WTC11 (cell line): Measurements from ENCODE around the gene TOMM40. TPM values are rescaled to one million over a fixed set of nuclear protein-coding genes. Genes with fewer than 3 reads are reported as not detected.

Experiments used
- ATAC-seq: fragments of 200-7000 bp; cut with Tn5 transposase; 2 replicates; pipeline ENCODE4 v1.10.0; 2021; ENCODE audit warnings: mild to moderate bottlenecking, moderate library complexity
- CTCF ChIA-PET: fragments of 300-600 bp; sonication (Branson Sonifier 250); formaldehyde crosslinking; loops from one replicate; lab custom pipeline; 2021; ENCODE audit warnings: antibody characterized with exemption; lab: Charles Lee
- POLR2A ChIA-PET: fragments of 350-600 bp; sonication (Branson Sonifier 250); formaldehyde crosslinking; loops from one replicate; lab custom pipeline; 2021; ENCODE audit warnings: antibody characterized with exemption; lab: Charles Lee
- DNase-seq: peaks from one replicate; pipeline ENCODE4 v3.0.0; 2021; ENCODE audit warnings: low spot score
- H3K27ac Mint-ChIP-seq: 2 replicates; pipeline ENCODE4 v1.8.0; 2021; ENCODE audit warnings: mixed read lengths
- H3K27me3 Mint-ChIP-seq: 2 replicates; pipeline ENCODE4 v1.8.0; 2021; ENCODE audit warnings: low read depth, mild to moderate bottlenecking, moderate library complexity, mixed read lengths
- H3K36me3 Mint-ChIP-seq: 2 replicates; pipeline ENCODE4 v1.8.0; 2021; ENCODE audit warnings: mixed read lengths
- H3K4me1 Mint-ChIP-seq: 2 replicates; pipeline ENCODE4 v1.8.0; 2022; ENCODE audit warnings: mixed read lengths
- H3K4me3 Mint-ChIP-seq: 2 replicates; pipeline ENCODE4 v1.8.0; 2021; ENCODE audit warnings: mild to moderate bottlenecking, moderate library complexity, mixed read lengths
- H3K9me3 Mint-ChIP-seq: 2 replicates; pipeline ENCODE4 v1.8.0; 2021; ENCODE audit warnings: mixed read lengths
- ARID4B ChIP-seq: sonication (generic); formaldehyde crosslinking; IDR thresholded peaks from 2 replicates; pipeline ENCODE4 v1.8.0; 2023; ENCODE audit warnings: missing genetic modification reagents, mild to moderate bottlenecking, borderline replicate concordance
- CREB1 ChIP-seq: sonication (generic); formaldehyde crosslinking; IDR thresholded peaks from 2 replicates; pipeline ENCODE4 v1.8.0; 2023; ENCODE audit warnings: mild to moderate bottlenecking, missing genetic modification reagents
- EMX1 ChIP-seq: fragments of 250-450 bp; sonication (Bioruptor Pico); IDR thresholded peaks from 2 replicates; pipeline ENCODE4 v1.8.0; 2021; ENCODE audit warnings: mild to moderate bottlenecking
- ETV6 ChIP-seq: sonication (generic); formaldehyde crosslinking; IDR thresholded peaks from 2 replicates; pipeline ENCODE4 v1.8.1; 2022; ENCODE audit warnings: mild to moderate bottlenecking, missing genetic modification reagents
- FOXK1 ChIP-seq: sonication (generic); formaldehyde crosslinking; IDR thresholded peaks from 2 replicates; pipeline ENCODE4 v1.8.0; 2022; ENCODE audit warnings: mild to moderate bottlenecking, moderate library complexity, missing genetic modification reagents
- HMGA2 ChIP-seq: fragments of 250-450 bp; sonication (Bioruptor Pico); IDR thresholded peaks from 2 replicates; pipeline ENCODE4 v1.4.0; 2021; ENCODE audit warnings: mild to moderate bottlenecking, moderate library complexity
- JAZF1 ChIP-seq: fragments of 250-450 bp; sonication (Bioruptor Pico); IDR thresholded peaks from 2 replicates; pipeline ENCODE4 v1.9.0; 2021; ENCODE audit warnings: moderate library complexity, mild to moderate bottlenecking, inconsistent platforms
- RORB ChIP-seq: fragments of 250-450 bp; sonication (Bioruptor Pico); IDR thresholded peaks from 2 replicates; pipeline ENCODE4 v1.9.0; 2021; ENCODE audit warnings: mild to moderate bottlenecking
- SP1 ChIP-seq: sonication (generic); formaldehyde crosslinking; conservative IDR thresholded peaks from 2 replicates; pipeline ENCODE4 v1.8.1; 2022; ENCODE audit warnings: missing genetic modification reagents
- USF1 ChIP-seq: sonication (generic); formaldehyde crosslinking; IDR thresholded peaks from 2 replicates; pipeline ENCODE4 v1.8.0; 2022; ENCODE audit warnings: mild to moderate bottlenecking, missing genetic modification reagents
- ZNF263 ChIP-seq: sonication (generic); formaldehyde crosslinking; IDR thresholded peaks from 2 replicates; pipeline ENCODE4 v1.8.1; 2022; ENCODE audit warnings: low read depth, mild to moderate bottlenecking, moderate library complexity, missing genetic modification reagents
- ZNF396 ChIP-seq: fragments of 250-450 bp; sonication (Bioruptor Pico); IDR thresholded peaks from 2 replicates; pipeline ENCODE4 v1.8.0; 2021; ENCODE audit warnings: mild to moderate bottlenecking, moderate library complexity, borderline replicate concordance
- ZNF423 ChIP-seq: fragments of 250-450 bp; sonication (Bioruptor Pico); IDR thresholded peaks from 2 replicates; pipeline ENCODE4 v2.1.2; 2022; ENCODE audit warnings: mild to moderate bottlenecking, moderate library complexity
- total RNA-seq: library from RNA; stranded (reverse); gene quantifications from 3 replicates; pipeline ENCODE4 v1.2.3, GENCODE V29; 2021
- TF ChIP-seq, protein P1 (sequence below): fragments of 250-450 bp; sonication (Bioruptor Pico); conservative IDR thresholded peaks from 2 replicates; pipeline ENCODE4 v1.9.0; 2021; ENCODE audit warnings: mild to moderate bottlenecking
- TF ChIP-seq, protein P2 (sequence below): sonication (generic); formaldehyde crosslinking; IDR thresholded peaks from 2 replicates; pipeline ENCODE4 v1.8.1; 2023; ENCODE audit warnings: mild to moderate bottlenecking, missing genetic modification reagents, moderate library complexity

TOMM40 gene
- total RNA-seq, 1 experiment from 2014 or later, result 221 TPM

DNA sequence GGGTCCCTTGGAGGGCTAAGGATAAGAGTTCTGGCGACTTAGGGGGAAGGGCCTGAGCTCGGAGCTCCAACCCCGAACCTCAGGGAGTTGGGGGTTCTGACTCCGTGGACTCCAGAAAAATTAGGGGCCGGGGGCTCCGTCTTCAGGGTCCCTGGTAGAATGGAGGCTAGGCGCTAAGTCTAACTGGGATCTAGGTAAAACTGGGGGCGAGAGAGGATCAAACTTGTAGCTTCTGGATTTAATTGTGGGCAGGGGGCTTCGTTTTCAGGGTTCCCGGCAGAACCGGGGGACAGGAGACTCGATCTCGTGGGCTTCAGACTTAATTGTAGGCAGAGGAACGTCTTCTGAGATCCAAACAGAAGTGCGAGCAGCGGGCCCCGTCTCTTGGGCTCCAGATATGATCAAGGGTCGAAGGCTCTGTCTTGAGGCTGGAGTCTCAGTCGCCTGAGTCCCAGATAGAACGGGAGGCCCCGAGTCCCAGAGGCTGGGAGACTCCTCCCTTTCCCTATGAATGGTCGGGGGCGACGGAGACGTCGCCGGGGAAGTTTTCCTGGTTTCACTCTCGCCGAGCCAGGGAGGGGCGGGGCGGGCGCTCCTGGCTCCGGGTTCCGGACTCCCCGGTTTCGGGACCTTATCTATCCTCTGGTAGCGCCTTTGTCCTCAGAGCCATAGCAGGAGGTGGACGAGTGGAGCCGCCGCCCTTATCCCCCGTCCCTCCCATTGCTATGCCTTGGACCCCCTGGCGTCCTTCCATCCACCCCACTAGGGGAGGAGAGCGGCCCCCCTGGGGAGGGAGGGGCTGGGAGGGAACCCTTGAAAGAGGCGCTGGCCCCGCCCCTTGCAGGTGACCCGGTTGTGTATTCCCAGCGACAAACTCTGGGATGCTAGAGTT, 43.7 kb upstream of the TOMM40 start:
- Mint-ChIP-seq H3K36me3 (no peaks in the 10 kb centered on the region), H3K4me1 (peaks cover 31% of the 10 kb centered on the region), H3K4me3 (peak overlapping the region; percentile 97), H3K9me3 (no peaks in the 10 kb centered on the region)
- CTCF ChIA-PET, result interaction anchor here (0.8 to 2.4 kb wide), 9 partner anchors 57 to 276 kb away, joined by 3 to 26 read pairs (median 5); no protein-coding TSS in a partner anchor
- TF ChIP-seq SP1 (CRISPR knock-in tag) (0 out of 2 replicates have a peak, but pooled peaks have one; percentile 27), CREB1 (CRISPR knock-in tag) (no peak), ZNF263 (CRISPR knock-in tag) (no peak), ETV6 (CRISPR knock-in tag) (peak; percentile 15; the same call in 1 of the 2 replicates), ZNF396 (CRISPR knock-in tag) (no peak), USF1 (CRISPR knock-in tag) (peak; percentile 16; the same call in 1 of the 2 replicates), FOXK1 (peak; percentile 33; the same call in 1 of the 2 replicates), ARID4B (CRISPR knock-in tag) (0 out of 2 replicates have a peak, but pooled peaks have one; percentile 14), HMGA2 (CRISPR knock-in tag) (no peak), ZNF423 (CRISPR knock-in tag) (peak; percentile 89), EMX1 (CRISPR knock-in tag) (no peak)
- TF ChIP-seq, protein P1, sequence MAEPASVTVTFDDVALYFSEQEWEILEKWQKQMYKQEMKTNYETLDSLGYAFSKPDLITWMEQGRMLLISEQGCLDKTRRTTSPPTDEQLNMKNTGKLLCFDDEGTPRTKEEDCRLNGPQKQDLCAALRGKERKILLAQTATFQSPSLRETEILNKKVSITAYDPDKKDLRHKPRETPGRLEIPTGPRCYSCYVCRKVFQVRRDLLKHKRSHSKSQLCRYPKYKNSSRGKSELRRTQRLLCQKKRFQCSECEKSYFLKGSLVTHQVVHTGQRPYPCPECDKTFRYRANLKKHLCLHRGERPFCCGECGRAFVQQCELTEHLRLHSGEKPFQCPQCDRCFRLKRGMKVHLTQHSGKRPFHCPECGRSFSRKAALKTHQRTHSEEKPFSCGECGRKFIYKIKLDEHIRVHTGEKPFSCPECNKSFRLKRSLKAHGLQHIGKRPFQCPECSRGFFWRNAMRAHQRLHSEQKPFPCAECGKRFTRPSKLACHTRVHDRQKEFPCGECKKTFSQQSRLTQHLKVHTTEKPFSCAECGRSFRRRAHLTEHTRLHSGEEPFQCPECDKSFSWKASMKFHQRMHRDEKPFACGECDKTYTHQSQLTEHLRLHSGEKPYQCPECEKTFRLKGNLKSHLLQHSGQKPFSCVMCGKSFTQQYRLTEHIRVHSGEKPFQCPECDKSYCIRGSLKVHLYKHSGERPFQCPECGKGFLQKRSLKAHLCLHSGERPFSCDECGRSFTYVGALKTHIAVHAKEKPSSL (CRISPR knock-in tag), result no peak
- TF ChIP-seq, protein P2, sequence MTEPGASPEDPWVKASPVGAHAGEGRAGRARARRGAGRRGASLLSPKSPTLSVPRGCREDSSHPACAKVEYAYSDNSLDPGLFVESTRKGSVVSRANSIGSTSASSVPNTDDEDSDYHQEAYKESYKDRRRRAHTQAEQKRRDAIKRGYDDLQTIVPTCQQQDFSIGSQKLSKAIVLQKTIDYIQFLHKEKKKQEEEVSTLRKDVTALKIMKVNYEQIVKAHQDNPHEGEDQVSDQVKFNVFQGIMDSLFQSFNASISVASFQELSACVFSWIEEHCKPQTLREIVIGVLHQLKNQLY (CRISPR knock-in tag), result no peak
- TF ChIP-seq, all 79 proteins: peak for 6
- peak overlapping the region; percentile 99 for H3K27ac Mint-ChIP-seq
- DNase-seq (peak; percentile 74), ATAC-seq (no peak)
- H3K27me3 Mint-ChIP-seq, result peaks cover 6% of the 10 kb centered on the region
- POLR2A ChIA-PET, result interaction anchor here (0.5 to 3.4 kb wide), 6 partner anchors 38 to 245 kb away, joined by 3 to 17 read pairs (median 8); partner anchors contain the start of genes APOE, BCAM and TOMM40

- no peaks in the 10 kb centered on the region for H3K36me3 Mint-ChIP-seq
- no peak for ATAC-seq
- CTCF ChIA-PET, result interaction anchor here (0.7 to 2.4 kb wide), 16 partner anchors 9 to 277 kb away, joined by 3 to 13 read pairs (median 4); partner anchors contain the start of gene APOE
Observed at GRCh38 chr19:44848036-44848811, 42.8 kb upstream of the TOMM40 start.

More at GRCh38 chr19:44848036-44848811, 42.8 kb upstream of the TOMM40 start:
- Mint-ChIP-seq H3K4me3 (peak overlapping the region; percentile 97), H3K27me3 (peaks cover 6% of the 10 kb centered on the region), H3K9me3 (no peaks in the 10 kb centered on the region), H3K27ac (peak overlapping the region; percentile 99), H3K4me1 (peaks cover 33% of the 10 kb centered on the region)
- POLR2A ChIA-PET, result interaction anchor here (0.5 to 3.4 kb wide), 11 partner anchors 29 to 1169 kb away, joined by 3 to 17 read pairs (median 4); partner anchors contain the start of genes APOE, BCAM and TOMM40
- peak; percentile 38 for DNase-seq
- TF ChIP-seq SP1 (CRISPR knock-in tag) (0 out of 2 replicates have a peak, but pooled peaks have one; percentile 0), RORB (no peak), JAZF1 (CRISPR knock-in tag) (no peak)
